HUES48 (cell line): ENCODE results near the gene CMSS1.
A peak's percentile ranks its signal among the peaks of the same experiment; 100 is the strongest.

Experiments used
- H3K27ac ChIP-seq: one replicate; pipeline ENCODE4 v1.7.0; 2013; ENCODE audit warnings: low read depth, low read length, inconsistent platforms
- H3K27me3 ChIP-seq: 2 replicates; pipeline ENCODE4 v1.6.1; 2013; ENCODE audit warnings: mild to moderate bottlenecking, low read length; ENCODE audit not compliant: control insufficient read depth, insufficient read depth
- H3K36me3 ChIP-seq: 2 replicates; pipeline ENCODE4 v1.6.1; 2013; ENCODE audit warnings: low read length; ENCODE audit not compliant: control insufficient read depth, insufficient read depth
- H3K4me1 ChIP-seq: 2 replicates; pipeline ENCODE4 v1.6.1; 2013; ENCODE audit warnings: mild to moderate bottlenecking, low read length; ENCODE audit not compliant: control insufficient read depth, insufficient read depth
- H3K4me3 ChIP-seq: 2 replicates; pipeline ENCODE4 v1.5.1; 2013; ENCODE audit warnings: mild to moderate bottlenecking, low read depth, low read length
- H3K9ac ChIP-seq: 2 replicates; pipeline ENCODE4 v1.6.1; 2013; ENCODE audit warnings: mild to moderate bottlenecking, low read depth, low read length, moderate library complexity
- H3K9me3 ChIP-seq: 2 replicates; pipeline ENCODE4 v1.6.1; 2013; ENCODE audit warnings: low read length; ENCODE audit not compliant: control insufficient read depth, insufficient read depth

CMSS1 gene

DNA sequence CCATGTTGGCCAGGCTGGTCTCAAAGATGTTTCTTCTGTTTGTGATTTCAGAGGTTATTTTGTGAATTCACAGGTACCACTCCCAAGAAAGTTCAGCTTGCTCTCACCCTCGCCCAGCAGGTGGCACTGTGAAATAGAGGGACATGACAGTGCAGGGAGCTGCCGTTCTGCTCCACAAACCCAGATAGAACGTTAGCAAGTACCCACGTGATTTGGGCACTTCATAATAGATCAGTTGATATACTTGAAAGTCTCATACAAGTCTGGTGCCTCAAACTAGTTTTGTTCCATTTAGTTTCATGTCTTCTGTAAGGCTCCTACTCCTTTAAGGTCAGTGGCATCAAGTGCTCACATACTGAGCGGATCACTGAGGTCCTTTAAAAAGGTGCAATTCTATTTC, 251.2 kb downstream of the CMSS1 start:
- no peaks in the 10 kb centered on the region for H3K36me3 ChIP-seq
- H3K9ac ChIP-seq = no peak overlapping the region
- peaks cover 14% of the 10 kb centered on the region for H3K4me1 ChIP-seq
- no peaks in the 10 kb centered on the region for H3K9me3 ChIP-seq
- no peaks in the 10 kb centered on the region for H3K27me3 ChIP-seq
- H3K27ac ChIP-seq = no peak overlapping the region
- H3K4me3 ChIP-seq = no peak overlapping the region

DNA sequence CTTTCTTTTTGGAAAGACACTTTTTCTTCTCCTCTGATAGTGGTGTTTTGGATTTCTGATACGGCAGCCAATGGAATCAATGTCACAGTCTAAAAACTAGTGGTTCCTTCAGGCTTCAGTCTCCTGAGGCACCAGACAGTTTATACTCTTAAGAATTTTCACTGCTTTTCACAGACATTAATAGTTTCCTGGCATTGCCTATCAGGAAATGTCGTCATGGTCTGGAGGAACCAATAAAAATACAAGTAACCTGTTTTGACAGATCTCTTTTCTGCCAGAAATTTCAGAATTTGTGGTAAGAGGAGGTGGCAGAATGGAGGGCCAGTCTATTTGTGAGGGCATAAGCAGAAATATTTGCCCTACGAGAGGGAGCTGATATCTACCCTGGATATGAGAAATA, 251.8 kb downstream of the CMSS1 start:
- H3K27ac ChIP-seq = no peak overlapping the region
- peaks cover 20% of the 10 kb centered on the region for H3K4me1 ChIP-seq
- no peak overlapping the region for H3K4me3 ChIP-seq
- H3K27me3 ChIP-seq = no peaks in the 10 kb centered on the region
- H3K9ac ChIP-seq = no peak overlapping the region
- no peaks in the 10 kb centered on the region for H3K9me3 ChIP-seq
- H3K36me3 ChIP-seq = no peaks in the 10 kb centered on the region

DNA sequence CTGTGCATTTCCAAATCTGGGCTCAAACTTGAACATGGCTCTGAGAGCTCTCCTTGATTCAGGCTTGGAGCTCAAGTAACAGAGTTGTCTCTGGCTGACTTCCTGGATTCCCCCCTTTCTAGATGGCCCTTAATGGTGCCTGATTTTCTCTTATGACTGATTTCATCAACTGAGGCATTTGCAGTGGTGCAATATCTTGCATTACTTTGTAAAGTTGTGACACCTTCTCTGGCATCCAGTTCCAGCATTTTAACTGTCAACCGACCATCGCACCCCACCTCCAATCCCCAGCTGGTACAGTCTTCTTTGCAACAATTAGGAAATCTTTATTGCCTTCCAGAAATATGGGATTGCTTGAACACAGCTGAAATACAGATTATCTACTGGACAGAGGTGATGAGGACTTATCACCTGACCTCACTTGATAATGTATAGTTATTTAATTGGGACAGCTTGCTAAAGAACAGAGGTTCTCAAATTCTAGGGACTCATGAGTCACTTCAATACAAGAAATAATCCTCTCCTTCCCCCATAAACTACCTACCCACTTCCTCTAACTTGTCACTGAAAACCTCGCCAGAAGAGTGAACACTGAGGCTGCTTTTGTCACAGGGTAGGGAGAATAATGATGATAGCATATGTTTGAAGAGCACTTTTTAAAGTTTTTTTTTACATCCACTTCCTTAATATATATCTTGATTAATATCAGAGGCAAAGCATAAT, 254.8 kb downstream of the CMSS1 start:
- no peaks in the 10 kb centered on the region for H3K27me3 ChIP-seq
- H3K9me3 ChIP-seq = no peaks in the 10 kb centered on the region
- H3K9ac ChIP-seq = no peak overlapping the region
- no peaks in the 10 kb centered on the region for H3K36me3 ChIP-seq
- no peak overlapping the region for H3K27ac ChIP-seq
- H3K4me1 ChIP-seq = peaks cover 25% of the 10 kb centered on the region
- H3K4me3 ChIP-seq = no peak overlapping the region

DNA sequence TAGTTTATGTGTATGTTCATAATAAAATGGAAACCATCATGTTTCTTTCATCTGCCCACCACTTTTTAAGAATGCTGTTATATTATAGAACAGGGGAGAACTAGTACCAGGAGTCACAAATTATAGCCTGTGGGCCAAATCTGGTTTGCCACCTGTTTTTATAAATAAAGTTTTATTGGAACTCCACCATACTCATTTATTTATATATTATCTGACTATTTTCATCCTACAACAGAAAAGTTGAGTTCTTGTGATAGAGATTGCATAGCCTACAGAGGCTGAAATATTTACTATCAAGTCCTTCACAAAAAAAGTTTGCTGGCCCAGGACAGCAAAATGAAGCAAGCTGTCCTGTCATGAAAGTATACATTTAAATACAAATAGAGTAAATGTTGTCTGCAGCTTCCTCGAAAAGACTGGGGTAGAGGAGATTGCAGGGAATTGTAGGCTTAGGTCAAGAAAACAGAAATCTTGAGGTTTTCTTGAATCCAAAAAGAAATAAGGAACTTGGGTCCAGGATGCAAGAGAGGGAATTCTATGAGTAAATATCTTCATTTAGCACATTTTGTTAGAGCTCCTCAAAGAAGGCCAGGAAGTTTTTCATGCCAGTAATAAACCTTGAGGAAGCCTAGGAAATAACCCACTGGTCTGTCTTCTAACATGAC, 255.5 kb downstream of the CMSS1 start:
- H3K4me1 ChIP-seq = peaks cover 25% of the 10 kb centered on the region
- no peaks in the 10 kb centered on the region for H3K9me3 ChIP-seq
- no peaks in the 10 kb centered on the region for H3K27me3 ChIP-seq
- peak overlapping the region; percentile 80 for H3K27ac ChIP-seq
- H3K9ac ChIP-seq = no peak overlapping the region; the same call in 1 of the 2 replicates
- H3K4me3 ChIP-seq = no peak overlapping the region
- no peaks in the 10 kb centered on the region for H3K36me3 ChIP-seq

DNA sequence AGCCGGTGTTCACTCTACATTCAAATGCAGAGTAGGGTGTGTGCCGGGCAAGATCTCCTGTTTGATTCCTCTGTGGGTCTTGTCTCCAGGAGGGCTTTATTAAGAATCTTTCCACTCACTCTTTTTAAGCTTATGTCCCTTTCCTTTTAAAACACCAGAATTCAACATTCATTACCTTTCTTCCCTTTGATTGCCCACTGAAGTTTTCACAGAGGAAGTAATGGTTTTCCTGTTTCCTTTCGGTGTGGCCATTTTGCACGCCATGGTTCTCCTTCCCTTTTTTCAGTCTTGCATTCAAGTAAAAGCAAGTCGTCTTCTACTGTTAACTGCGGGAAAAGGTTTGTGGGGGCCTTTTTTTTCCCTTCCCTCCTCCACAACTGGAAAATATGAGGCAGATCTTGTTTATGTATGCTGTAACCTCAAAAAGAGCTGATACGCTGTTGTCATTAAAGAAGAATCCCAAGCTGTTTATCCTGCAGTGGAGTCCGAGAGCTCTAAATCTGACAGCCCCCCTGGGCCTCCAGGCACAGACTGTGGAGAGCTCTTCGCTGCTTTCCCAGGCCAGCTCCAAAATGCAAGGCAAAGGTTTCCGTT, 256.1 kb downstream of the CMSS1 start:
- H3K4me3 ChIP-seq = no peak overlapping the region
- no peaks in the 10 kb centered on the region for H3K9me3 ChIP-seq
- peaks cover 25% of the 10 kb centered on the region for H3K4me1 ChIP-seq
- no peak overlapping the region; the same call in 1 of the 2 replicates for H3K9ac ChIP-seq
- no peaks in the 10 kb centered on the region for H3K36me3 ChIP-seq
- H3K27me3 ChIP-seq = no peaks in the 10 kb centered on the region
- H3K27ac ChIP-seq = peak overlapping the region; percentile 80

DNA sequence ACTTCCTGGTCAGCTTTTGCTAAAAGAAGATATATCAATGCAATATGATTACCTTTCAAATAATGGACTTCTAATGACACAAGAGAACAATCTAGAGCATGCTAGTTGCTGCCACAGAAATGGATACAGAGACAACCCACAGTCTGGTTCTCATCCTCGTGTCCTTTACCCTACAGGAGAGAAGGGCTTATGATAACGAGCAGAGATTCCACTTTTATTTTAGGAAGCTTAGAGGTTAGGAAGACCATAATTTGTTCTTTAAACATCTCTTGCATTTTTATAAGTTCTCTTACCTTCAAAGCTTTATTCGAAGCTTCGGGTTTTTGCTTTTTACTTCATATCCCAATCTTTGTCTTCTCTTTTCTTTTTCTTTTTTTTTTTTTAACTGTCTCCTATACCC, 257.5 kb downstream of the CMSS1 start:
- Histone ChIP-seq H3K4me3 (no peak overlapping the region), H3K9ac (no peak overlapping the region), H3K27ac (no peak overlapping the region), H3K36me3 (no peaks in the 10 kb centered on the region), H3K4me1 (peaks cover 25% of the 10 kb centered on the region), H3K27me3 (no peaks in the 10 kb centered on the region), H3K9me3 (no peaks in the 10 kb centered on the region)

DNA sequence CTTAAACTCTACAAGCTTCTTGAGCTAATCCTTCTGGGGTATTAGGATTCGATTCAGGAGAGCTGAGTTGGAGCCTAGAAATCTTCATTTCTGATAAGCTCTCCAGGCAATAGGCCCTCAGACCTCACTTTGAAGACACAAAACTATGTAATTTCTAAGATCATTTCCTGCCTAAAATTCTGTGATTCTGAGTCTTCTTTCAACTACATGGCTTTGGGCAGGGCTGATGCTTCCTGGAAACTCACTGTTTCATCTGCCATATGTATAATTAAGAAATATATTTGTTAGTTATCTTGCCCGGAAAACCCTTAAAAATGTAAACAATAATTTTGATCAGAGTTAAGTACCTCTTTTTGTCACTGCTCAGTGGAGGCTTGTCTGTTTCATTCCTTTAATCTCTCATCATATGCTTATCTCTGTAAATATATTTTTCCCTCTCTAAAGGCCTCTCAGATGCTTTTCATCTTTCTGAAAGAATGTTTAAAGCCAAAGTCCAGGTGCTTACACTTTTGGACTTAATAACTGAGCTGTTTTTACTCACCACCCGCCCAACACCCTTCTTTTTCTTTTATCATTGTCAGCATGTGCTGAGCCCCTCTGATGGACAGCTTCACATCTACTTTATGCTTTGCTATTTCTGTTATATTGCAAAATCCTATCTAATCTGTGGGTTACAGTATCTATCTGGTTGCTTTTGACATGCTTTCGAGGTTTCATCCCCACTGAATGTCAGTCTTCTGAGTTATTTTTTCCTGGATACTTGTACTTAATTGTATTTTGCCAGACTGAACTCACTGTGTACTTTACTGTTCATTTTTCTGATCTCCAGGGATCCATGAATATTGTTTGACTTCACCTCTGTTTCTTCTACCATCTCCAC, 258.4 kb downstream of the CMSS1 start:
- Histone ChIP-seq H3K27me3 (no peaks in the 10 kb centered on the region), H3K4me1 (peaks cover 24% of the 10 kb centered on the region), H3K9me3 (no peaks in the 10 kb centered on the region), H3K9ac (no peak overlapping the region), H3K36me3 (no peaks in the 10 kb centered on the region), H3K4me3 (no peak overlapping the region), H3K27ac (peak overlapping the region; percentile 34)

DNA sequence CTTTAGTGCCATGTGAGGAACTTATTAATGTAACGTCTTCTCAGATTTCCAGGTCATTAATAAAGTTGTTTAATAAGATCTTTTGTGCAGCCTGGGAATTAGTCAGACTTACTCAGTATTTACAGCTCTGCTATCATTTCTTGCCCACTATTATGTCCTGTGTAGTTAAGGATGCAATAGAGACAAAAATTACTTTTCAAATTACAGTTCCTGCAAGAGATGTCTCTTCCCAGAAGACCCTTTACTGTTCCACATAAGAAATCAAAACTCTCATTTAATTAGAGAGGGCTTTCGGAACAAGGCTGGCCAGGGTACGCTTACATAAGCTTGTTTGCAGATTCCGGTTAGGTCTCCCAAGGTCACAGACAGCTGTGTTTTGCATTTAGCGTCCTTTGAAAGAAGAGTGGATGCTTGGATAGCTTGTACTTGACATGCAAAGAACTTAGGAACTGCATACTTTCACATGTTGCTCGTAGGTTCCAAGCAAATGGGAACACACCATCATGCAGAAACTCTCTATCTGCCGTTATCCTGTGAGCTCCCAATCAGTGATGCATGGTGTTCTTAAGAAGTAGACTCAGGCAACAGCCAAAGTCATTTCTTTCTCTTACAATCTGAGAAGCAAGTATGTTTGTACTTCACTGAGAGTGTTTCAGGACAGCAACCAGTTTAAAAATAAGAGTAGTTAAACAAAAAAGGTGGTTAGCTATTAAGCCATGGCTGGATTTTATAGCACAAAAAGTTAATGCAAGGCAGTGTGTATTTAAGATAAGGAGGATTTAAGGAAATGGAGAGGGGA, 259.3 kb downstream of the CMSS1 start:
- Histone ChIP-seq H3K4me1 (peaks cover 22% of the 10 kb centered on the region), H3K36me3 (no peaks in the 10 kb centered on the region), H3K9me3 (no peaks in the 10 kb centered on the region), H3K27me3 (no peaks in the 10 kb centered on the region), H3K27ac (no peak overlapping the region), H3K9ac (no peak overlapping the region), H3K4me3 (no peak overlapping the region)

DNA sequence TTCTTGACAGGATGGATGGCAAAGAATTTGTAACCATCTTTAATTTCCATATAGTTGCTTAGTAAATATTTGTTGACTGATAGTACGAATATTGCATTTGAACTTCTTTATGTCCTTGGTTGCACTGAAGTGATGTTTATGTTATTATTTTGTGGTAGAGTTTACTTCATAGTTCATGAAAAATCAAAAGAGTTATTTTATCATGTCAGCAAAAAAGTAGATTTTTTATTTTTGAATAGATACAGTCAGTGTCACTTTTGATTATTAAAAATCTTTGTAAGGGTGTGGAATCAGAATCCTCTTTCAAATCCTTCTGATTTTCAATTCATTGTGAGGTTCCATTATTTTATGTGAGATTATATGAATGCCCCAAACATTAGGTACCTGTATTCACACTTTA, 261.7 kb downstream of the CMSS1 start:
- no peak overlapping the region for H3K27ac ChIP-seq
- peaks cover 7% of the 10 kb centered on the region for H3K4me1 ChIP-seq
- H3K9ac ChIP-seq = no peak overlapping the region
- H3K36me3 ChIP-seq = no peaks in the 10 kb centered on the region
- no peaks in the 10 kb centered on the region for H3K9me3 ChIP-seq
- no peaks in the 10 kb centered on the region for H3K27me3 ChIP-seq
- no peak overlapping the region for H3K4me3 ChIP-seq

DNA sequence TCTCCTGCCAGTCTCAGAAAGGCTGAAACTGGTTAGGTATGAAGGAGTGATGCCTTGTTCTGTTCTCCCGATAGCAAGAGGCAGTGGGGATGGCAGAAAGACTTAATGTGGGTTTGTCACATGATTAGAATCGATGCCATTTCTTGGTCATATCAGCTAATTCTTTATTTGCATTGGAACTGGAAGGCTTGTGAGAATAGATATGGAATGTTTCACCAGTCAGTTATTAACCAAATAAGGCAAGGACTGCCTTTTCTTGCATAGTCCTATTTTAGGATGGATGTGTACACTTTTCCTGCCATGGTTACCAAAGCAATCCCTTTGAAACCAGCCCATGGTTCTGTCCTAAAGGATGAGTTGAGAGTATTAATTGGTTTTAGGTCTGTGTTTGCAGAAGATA, 262.9 kb downstream of the CMSS1 start:
- Histone ChIP-seq H3K4me1 (0 out of 2 replicates have a peak, but pooled peaks cover 6% of the 10 kb centered on the region), H3K27ac (no peak overlapping the region), H3K9me3 (no peaks in the 10 kb centered on the region), H3K36me3 (no peaks in the 10 kb centered on the region), H3K9ac (no peak overlapping the region), H3K4me3 (no peak overlapping the region), H3K27me3 (no peaks in the 10 kb centered on the region)
